NK-92 treated with Interleukin-12 subunit alpha and Interleukin-12 subunit beta, amount 100 ng/mL, for 24 hours (cell line): Measurements from ENCODE around the gene BMP10.

Source experiments
- DNase-seq: peaks from one replicate; lab custom pipeline; 2025; lab: John Stamatoyannopoulos, UW

The BMP10 gene, protein sequence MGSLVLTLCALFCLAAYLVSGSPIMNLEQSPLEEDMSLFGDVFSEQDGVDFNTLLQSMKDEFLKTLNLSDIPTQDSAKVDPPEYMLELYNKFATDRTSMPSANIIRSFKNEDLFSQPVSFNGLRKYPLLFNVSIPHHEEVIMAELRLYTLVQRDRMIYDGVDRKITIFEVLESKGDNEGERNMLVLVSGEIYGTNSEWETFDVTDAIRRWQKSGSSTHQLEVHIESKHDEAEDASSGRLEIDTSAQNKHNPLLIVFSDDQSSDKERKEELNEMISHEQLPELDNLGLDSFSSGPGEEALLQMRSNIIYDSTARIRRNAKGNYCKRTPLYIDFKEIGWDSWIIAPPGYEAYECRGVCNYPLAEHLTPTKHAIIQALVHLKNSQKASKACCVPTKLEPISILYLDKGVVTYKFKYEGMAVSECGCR

DNA sequence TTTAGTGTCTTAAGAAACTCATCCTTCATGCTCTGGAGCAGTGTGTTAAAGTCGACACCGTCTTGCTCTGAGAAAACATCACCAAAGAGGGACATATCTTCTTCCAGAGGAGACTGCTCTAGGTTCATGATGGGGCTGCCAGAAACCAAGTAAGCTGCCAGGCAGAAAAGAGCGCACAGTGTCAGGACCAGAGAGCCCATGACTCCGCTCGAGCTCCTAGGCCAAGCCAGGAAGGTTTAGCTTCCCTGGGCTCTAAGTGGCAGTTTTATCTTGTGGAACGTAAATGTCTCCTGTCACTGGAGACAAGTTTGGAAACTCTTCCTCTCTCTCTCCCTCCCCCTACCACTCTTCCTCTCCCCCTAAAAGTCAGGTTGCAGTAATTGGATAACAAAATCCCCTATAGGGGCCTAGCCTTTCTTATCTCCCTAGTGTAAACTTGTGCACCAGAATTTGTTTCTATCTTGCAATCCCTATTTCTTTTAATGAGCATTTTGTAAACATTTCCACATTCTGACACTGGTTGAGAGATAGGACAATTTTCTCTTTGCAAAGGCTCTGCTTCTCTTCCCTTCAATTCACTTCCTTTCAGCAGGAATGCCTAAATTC, at the start of gene BMP10:
Gene BMP10, minus strand, starts transcription at position 239 of the 606 bp plus-strand sequence. Its CDS starts 39 bp downstream, at position 200.
- DNase-seq, result no peak

DNA sequence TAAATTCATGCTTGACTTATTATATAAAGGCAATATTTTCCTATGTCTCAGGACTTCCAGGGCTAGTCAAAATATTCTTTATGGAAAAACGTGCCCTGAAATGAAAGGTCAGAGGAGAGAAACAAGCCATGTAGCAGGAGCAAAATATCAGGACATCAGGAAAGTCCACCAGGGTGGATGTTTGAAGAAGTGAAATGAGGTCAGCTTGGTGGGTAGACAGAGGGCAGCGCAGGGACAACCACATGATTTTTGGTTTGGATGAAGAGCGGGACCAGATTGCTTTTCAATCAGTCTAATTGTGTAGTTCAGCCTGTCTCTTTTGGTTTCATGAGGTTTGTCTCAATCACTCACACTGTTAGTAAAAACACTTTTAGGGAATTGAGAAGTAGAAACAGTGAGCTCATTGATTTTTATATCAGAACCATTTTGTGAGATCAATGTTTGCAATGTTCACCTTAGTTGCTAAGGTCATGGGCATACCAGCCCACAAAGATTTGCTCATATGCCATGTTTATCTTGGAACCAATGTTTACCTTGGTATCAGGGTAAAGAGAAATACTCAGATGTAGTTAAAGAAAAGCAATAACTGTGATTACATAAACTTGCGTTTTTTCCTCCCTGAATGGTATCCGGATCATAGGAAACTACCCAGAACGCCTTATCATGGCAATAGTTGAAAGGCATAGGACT, 49.4 kb upstream of the BMP10 start:
- no peak for DNase-seq

DNA sequence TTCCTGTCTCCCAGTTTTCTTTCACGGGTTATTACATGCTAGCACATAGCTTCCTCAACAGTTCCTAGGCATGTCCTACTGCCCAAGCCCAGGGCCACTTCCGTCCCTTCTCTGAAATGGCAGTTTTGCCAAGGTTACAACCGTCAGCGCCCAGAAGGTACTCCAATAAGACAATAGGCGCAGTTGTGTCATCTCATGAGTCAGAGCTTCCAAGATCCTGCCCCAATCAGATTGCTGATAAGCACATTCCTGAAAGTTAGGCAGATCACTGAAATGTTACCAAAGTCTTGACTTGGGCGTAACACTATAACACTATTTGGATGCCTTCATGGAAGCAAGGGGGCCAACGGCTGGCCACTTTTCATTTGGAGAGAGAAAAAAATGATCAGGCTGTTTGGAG, 47.3 kb upstream of the BMP10 start:
- DNase-seq, result no peak

DNA sequence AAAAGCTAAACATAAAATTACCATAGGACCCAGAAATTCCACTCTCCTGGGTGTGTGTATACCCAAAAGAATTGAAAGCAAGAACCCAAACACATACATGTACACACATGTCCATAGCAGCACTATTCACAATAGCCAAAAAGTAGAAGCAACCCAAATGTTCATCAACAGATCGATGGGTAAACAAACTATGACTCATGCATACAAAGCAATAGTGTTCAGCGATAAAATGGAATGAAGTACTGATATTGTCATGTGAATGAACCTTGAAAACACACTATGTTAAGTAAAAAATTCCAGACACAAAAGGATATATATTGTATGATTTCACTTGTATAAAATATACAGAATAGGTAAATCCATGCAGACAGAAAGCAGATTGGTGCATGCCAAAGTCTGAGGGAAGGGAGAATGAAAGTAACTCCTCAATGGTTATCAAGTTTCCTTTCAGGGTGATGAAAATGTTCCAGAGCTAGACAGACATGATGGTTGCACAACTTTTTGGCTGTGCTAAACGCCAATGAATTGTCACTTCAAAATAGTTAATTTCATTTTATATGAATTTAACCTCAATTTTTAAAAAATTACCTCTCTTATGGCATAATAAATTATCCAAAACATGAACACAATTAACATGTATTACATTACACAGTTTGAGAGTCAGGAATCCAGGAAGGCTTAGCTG, 46.0 kb upstream of the BMP10 start:
- DNase-seq, result no peak

DNA sequence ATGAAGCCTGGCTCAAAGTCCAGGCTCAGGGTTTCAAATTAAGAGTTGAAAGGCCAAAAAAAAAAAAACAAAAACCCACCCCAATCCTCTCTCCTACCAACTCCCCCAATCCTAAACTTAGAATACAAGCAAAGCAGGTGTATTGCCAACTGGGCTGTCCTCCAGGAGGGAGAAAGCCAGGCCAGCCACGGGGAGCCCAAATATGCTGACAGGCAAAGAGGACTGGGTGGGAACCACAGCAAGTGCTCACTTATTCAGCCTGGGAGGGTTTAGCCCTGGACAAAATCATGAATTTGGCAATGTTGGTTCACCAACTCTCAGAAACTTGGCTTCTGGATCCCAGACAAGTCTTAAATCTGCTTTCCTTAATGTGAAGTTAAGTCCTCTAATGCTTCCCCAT, 45.0 kb upstream of the BMP10 start:
- DNase-seq, result no peak

DNA sequence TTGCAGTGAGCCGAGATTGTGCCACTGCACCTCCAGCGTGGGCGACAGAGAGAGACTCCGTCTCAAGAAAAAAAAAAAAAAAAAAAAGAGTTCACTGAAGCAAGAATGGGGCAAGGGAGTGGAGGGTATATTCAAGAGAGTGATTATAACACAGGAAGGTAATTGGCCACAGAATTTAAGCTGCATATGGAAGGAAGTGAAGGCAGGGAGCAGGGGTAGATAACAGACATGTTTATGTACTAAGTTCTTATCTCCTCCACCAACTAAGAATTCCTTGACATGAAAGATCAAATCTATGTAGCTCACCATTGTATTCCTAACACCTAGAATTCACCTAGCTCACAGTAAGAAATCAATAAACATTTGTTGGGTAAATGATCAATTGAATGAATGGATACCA, 44.2 kb upstream of the BMP10 start:
- DNase-seq, result no peak

DNA sequence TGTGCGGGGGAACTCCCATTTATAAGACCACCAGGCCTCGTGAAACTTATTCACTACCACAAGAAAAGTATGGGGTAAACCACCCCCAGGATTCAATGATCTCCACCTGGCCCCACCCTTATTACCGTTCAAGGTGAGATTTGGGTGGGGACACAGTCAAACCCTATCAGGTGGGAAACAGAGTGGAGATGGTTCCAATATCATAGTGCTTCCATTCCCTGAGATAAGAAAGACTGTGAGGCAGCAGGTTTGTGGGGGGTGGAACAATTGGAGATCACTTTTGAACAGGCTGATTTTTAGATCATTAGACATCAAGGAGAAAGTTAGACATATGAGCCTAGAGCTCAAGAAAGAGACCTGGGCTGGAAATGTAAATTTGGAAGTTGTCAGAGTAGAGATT, 42.2 kb upstream of the BMP10 start:
- DNase-seq, result no peak

DNA sequence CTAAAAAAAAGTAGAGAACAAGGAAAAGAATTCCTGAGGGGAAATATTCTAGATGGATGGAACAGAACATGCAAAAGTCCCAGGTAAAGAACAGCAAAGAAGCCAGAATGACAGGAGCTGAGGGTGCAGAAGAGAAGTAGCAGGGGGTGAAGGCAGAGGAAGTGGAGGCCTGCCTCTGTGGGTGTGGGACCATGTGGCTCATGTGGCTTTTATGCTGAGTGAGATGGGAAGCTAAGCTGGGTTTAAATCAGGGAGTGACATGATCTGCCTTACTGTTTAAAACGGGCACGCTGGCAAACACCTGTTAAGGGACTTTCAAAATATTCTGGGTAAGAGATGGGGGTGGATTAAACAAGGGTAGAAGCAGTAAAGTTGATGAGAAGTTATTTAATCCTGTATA, 41.5 kb upstream of the BMP10 start:
- no peak for DNase-seq

DNA sequence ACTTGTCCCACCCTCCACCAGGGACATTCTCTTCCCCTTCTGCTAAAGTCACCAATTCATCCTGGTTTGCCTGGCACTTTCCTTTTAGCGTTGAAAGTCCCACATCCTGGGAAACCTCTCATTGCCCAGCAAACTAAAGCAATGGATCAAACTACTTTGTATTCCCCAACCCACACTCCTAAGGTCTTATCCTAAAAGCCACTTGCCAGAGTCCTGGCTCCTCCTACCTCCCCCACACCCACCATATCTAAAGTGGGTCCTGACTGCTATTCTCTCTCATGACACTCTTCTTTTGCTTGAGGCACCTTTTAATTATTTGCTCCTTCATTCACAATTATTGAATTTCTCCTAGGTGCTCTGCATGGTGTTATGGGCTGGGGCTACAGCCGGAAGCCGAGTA, 40.9 kb upstream of the BMP10 start:
- no peak for DNase-seq

DNA sequence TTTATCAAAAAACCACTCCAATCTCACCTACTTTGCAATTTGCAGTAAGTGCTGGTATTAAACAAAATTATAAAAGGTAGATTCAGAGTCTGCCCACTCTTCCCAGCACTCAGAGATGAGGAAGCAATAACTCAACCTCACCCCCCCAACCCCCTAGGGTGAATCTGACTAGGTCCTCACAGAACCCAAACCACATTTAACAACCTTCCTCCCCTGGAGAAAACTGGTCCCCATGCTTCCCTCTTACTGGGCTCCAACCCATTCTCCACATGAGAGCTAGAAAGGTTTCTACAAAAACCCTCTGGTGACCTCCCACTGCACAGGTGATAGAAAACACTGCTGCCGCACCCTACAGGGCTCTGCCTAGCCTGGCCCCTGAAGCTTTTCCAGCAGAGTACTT, 40.5 kb upstream of the BMP10 start:
- DNase-seq, result no peak

DNA sequence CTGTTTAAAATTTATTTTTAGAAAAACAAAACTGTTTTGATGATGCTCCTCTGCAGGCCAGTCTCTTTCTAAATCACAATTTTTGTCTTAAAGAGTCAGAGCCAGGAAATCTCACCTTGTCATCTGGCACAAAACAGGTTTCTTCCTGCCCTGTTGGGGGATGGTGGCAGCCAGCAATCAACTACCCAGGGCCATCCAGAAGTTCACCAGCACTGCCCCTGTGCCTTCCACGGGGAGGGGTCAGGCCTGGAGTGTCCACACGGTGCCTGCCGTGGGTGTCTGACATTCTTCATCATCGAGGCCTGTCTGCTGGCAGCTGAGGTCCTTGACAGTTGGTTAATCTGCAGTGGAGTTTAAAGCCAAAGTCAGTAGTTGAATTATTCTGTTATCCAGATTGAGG, 40.0 kb upstream of the BMP10 start:
- peak; percentile 15 for DNase-seq

DNA sequence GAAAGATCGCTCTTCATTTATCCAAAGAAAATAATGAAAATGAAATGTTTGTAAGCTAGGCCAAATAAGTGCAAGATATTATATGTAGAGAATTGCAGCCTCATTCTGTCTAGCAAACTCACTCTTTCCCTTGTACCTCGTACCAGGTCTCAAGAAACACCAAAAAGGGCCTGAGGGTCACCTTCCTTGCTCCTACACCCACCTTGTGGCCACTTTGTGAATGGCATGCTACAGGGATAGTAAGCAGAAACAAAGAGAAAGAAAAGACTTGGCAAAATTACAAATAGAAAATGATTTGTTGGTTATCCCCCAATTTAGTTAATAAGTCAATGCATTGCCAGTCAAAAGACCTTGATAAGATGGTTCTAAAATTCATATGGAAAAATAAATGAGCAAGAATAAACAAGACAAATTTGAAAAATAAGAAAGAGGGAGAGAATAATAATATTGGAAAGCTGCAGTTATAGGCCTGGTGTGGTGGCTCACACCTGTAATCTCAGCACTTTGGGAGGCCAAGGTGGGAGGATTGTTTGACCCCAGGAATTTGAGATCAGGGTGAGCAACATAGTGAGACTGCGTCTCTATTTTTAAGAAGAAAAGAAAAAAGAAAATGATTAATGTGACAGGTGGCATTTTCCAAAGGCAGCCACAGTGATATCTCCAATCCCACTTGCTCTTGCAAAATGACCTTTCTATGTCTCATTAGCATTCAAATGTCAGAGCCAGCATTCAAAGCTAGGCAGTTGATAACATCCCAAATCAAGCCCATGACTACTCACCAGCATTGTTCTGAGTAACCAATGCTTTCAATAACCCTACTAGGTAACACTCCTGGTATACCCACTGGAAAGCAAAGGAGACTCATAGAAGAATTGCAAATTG, 38.8 kb upstream of the BMP10 start:
- peak; percentile 63 for DNase-seq

DNA sequence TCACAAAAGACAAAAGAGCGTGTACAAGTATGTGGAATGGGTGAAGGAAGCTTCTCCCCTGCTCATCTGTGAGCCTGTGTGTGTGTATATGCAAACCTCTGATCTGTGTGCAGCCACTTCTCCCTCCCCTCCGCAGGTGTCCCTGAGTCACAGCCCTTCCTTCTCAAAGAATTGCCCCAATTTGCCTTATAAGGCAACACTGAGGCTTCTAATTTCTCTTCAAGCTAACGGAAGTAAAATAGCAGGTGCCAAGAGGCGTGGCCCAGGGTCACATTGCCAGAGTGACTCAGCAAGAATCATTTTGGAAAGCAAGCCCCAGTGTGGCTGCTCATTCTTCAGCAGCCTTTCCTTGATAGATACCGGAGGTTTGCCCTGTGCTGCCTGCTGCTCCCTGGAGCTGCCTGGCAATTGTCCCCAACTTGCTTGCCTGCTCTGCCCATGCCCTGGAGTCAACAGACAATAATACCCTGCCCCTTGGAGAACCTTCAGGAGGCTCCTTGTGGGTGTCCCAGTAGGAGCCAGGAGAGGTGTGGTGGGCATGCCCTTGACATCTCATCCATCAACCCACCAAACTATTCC, 37.3 kb upstream of the BMP10 start:
- DNase-seq, result peak; percentile 82

DNA sequence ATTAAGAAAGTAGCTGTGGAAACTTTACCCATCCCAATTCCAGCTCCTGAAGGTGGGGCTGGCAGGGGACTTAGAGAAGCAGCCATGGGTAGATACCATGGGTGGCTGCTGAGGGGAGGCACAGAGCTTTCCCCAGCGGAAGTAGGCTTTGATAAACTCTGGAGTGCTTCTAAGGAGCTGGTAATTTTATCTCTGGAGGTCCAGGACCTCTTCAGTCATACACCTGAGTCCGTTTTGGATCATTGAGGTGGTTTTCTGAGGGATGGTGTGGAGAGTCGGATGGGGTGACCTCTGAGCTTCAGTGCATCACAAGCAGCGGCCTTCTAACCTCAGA, 36.7 kb upstream of the BMP10 start:
- no peak for DNase-seq

DNA sequence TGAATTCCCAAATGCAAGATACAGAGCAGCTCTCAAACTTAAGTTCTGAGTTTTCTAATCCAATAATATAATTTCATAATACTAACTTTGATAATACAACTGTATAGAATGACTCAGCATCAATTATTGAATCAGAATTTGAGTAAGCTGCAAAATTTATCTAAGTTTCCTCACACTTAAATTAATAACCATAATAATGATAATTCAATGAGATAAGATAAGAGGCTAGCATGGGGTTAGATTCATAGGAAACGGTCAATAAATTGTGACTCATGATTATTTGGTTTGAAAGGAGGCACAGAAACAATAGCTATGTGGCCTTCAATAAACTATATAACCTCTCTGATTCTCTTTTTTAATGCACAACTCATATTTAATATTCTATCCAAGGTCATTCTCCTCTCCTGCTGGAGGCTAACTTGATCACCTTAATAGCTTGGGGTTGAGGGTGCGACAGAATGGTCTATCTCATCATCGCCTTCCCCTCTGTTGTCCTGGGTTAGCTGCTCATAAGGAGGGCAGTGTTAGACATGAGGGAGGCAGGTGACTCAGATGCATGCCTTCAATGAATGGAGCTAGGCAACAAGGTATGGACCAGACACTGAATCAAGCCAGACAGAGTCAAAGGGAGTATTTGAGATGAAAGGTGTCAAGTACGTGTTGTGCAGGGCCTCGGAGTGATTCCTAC, 36.2 kb upstream of the BMP10 start:
- DNase-seq, result peak; percentile 31

DNA sequence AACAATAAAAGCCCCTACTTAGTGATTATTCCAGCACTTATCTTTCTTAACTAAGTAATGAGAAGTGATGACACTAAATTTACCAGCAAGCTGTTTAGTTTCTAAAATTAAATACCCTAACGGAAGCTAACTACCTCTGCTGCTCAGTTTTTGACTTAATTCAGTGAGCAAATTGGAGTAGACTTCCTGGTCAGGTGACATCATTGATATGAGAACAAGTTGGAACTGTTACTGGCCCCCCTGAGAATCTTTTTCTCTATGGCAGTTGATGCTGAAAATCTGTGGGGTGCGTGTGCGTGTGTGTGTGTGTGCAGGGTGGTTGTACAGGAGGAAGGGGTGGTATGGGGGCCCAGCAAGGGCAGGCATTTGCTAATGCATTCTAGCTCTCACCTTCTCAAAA, 35.5 kb upstream of the BMP10 start:
- no peak for DNase-seq

DNA sequence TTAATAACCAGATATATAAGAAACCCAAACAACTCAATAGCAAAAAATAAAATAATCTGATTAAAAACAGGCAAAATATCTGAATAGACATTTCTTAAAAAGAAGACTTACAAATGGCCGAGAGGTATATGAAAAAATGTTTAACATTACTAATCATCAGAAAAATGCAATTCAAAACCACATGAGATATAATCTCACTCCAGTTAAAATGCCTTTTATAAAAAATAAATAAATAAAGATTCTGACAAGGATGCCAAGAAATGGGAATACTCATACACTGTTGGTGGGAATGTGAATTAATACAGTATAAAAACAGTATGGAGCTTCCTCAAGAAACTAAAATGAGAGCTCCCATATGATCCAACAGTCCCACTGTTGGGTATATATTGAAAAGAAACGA, 33.9 kb upstream of the BMP10 start:
- no peak for DNase-seq

DNA sequence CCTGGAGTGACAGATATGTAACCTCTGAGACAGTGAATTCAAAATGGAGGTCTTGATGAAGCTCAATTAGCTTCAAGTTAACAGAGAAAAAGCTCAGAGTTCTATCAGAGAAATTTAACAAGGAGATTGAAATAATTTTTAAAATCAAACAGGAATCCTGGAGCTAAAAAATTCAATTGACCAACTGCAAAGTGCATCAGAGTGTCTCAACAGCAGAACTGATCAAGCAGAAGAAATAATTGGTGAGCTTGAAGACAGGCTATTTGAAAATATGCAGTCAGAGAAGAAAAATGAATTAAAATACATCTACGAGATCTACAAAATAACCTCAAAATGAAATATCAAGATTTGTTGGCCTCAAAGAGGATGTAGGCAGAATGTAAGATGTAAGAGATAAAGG, 30.4 kb upstream of the BMP10 start:
- DNase-seq, result no peak

DNA sequence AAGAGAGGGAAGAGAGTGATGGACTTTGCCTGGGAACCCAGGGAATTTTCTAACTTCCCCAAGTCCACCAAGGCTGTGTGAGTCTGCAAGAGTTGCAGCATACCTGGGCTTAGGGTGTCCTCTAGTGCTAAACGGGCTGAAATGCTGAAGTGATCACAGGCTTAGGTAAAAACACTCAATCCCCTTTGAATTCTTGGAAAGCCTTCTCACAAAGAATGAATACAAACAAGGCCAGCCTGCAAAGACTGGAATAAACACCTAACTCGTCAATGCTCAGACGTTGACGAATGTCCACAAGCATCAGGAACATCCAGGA, 30.0 kb upstream of the BMP10 start:
- DNase-seq, result no peak

DNA sequence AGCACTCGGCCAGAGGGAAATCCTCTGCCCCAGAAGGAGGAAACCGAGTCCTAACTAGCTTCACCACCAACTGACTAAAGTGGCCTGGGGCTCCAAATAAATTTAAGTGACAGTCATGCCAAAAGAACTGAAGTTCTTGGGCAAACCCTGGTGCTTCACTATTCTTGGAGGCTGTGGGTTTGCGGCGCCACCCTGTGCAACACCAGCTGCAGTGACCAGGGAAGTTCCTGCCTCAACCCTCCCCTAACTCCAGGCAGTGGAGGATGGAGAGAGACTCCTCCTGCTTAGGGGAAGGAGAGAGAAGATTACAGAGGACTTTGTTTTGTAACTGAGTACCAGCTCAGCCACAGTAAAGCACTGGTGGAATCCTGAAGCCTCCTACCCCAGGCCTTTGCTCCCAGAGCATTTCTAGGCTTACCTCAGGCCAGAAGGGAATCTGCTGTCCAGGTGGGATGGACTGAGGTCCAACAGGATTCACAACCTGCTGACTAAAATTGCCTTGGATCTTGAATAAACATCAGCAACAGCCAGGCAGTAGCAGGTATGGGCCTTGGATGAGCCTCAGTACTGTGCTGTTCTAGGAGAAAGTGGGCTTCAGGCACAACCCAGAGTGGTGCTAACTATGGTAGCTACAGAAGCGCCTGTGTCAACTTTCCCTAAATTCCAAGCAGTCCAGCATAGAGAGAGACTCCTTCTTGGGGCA, 29.4 kb upstream of the BMP10 start:
- DNase-seq, result no peak
